GM12873 (cell line): ENCODE measurements around the gene DACT3.

Experiments used
- TF ChIP-seq, protein P1 (sequence below): IDR thresholded peaks from 2 replicates; pipeline ENCODE4 v1.5.1; 2012; ENCODE audit warnings: low read depth, mild to moderate bottlenecking, moderate library complexity, low read length, control low read depth; ENCODE audit not compliant: insufficient read depth; ENCODE audit errors: missing control alignments

DACT3 gene

DNA sequence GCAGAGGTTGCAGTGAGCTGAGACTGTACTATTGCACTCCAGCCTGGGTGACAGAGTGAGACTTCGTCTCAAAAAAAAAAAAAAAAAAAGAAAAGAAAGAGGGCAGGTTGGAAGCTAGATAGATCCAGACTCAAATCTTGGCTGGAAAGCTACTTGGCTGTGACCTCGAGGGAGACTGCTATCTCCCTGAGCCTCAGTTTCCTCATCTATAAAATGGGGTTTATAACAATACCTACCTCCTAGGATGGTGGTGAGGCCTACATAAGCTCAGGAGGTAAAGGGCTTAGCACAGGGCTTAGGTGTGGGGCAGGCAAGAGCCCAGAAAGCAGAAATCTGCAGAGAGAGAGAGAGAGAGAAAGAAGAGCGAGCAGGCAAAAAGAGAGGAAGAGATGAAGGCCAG, 24.2 kb upstream of the DACT3 start:
- TF ChIP-seq, protein P1, sequence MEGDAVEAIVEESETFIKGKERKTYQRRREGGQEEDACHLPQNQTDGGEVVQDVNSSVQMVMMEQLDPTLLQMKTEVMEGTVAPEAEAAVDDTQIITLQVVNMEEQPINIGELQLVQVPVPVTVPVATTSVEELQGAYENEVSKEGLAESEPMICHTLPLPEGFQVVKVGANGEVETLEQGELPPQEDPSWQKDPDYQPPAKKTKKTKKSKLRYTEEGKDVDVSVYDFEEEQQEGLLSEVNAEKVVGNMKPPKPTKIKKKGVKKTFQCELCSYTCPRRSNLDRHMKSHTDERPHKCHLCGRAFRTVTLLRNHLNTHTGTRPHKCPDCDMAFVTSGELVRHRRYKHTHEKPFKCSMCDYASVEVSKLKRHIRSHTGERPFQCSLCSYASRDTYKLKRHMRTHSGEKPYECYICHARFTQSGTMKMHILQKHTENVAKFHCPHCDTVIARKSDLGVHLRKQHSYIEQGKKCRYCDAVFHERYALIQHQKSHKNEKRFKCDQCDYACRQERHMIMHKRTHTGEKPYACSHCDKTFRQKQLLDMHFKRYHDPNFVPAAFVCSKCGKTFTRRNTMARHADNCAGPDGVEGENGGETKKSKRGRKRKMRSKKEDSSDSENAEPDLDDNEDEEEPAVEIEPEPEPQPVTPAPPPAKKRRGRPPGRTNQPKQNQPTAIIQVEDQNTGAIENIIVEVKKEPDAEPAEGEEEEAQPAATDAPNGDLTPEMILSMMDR, result no peak

GRCh38 chr19:46678110-46678732, 17.2 kb upstream of the DACT3 start:
- TF ChIP-seq, protein P1, result no peak

GRCh38 chr19:46674416-46675178, 13.6 kb upstream of the DACT3 start:
- TF ChIP-seq, protein P1, result no peak

- TF ChIP-seq, protein P1, result no peak
Measured at GRCh38 chr19:46670813-46671212, 9.8 kb upstream of the DACT3 start.

- TF ChIP-seq, protein P1, result no peak
Measured at GRCh38 chr19:46668662-46669061, 7.7 kb upstream of the DACT3 start.

GRCh38 chr19:46665072-46665471, 4.1 kb upstream of the DACT3 start:
- TF ChIP-seq, protein P1, result no peak

DNA sequence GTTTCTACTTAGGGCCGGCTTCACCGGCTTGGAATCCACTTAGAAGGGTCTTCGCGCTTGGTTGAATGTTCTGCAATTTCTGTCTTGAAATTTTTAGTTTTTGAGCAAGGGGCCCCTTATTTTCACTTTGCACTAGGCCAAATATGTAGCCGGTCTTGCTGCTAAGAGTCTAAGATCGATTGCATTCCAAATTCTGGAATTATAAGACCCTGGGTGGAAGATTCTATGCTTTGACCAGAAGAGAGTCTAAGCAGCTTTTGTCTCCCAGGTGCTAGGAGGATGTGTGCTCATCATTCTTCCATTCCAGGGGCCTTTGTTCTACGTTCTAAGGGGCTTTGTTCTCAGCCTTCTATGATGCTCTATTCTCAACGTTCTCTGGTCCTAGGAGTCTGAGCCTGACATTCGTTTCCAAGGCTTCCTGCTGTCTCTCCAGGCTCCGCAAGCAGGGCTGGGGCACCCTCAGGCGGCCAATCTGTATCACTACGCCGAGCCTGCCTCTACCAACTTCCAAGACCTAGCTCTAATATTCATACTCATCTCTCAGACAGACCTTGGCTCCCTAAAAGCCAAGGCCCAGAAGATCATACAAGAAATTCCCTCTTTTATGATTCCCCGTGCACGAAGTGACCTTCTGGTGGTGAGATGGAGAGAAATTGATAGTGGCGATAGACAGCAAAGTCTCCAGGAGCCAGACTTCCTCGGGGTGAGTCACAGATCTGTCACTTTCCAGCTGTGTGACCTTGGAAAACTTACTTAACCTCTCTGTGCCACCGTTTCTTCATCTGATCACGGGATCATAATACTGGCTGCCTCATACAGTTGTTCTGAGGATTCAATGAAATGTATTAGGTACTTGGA, 982 bp upstream of the DACT3 start:
- TF ChIP-seq, protein P1, result peak; percentile 93
